HEK293 (cell line): Measurements from ENCODE around the gene GPS1.
A peak's percentile ranks its signal among the peaks of the same experiment; 100 is the strongest.

ENCODE experiments used
- CTCF ChIA-PET: fragments of 350-600 bp; formaldehyde crosslinking; extraction: SDS; loops from one replicate; lab custom pipeline; 2021; ENCODE audit warnings: antibody characterized with exemption; lab: Yijun Ruan, JAX
- POLR2A ChIA-PET: fragments of 300-600 bp; formaldehyde crosslinking; extraction: SDS; loops from one replicate; lab custom pipeline; 2020; ENCODE audit warnings: antibody characterized with exemption, inconsistent platforms; lab: Yijun Ruan, JAX
- H3K27ac ChIP-seq: fragments of 200-500 bp; sonication (Bioruptor generic); 2 replicates; pipeline ENCODE4 v1.5.1; 2014; ENCODE audit warnings: low read depth, low read length, control low read depth, inconsistent platforms; ENCODE audit errors: extremely low read depth
- H3K36me3 ChIP-seq, 2 experiments: fragments of 200-500 bp in 1 of 2; sonication (Bioruptor generic) in 1 of 2; 1 replicate in 1 of 2; 2 replicates in 1 of 2; pipeline ENCODE4 v1.5.1; 2014 to 2017; ENCODE audit warnings: inconsistent platforms in 2 of 2, low read length in 2 of 2; ENCODE audit not compliant: control insufficient read depth in 2 of 2, insufficient read depth in 1 of 2
- H3K4me1 ChIP-seq: fragments of 200-500 bp; sonication (Bioruptor generic); 2 replicates; pipeline ENCODE4 v1.5.1; 2014; ENCODE audit warnings: mild to moderate bottlenecking, low read length, inconsistent platforms; ENCODE audit not compliant: control insufficient read depth, insufficient read depth
- H3K4me3 ChIP-seq: 2 replicates; pipeline ENCODE4 v1.5.1; 2011; ENCODE audit warnings: low read depth, mild to moderate bottlenecking, control low read depth, low read length, moderate library complexity
- H3K9me3 ChIP-seq: fragments of 200-500 bp; sonication (Bioruptor generic); 2 replicates; pipeline ENCODE4 v1.5.1; 2014; ENCODE audit warnings: low read depth, low read length, inconsistent platforms; ENCODE audit not compliant: control insufficient read depth, insufficient read depth
- BCL11A ChIP-seq: fragments of 450-650 bp; formaldehyde crosslinking; IDR thresholded peaks from 2 replicates; pipeline ENCODE4 v1.5.1; 2016; ENCODE audit warnings: low read depth, missing biosample characterization, missing genetic modification characterization
- BCL11B ChIP-seq: fragments of 450-650 bp; formaldehyde crosslinking; IDR thresholded peaks from 2 replicates; pipeline ENCODE4 v1.5.1; 2016; ENCODE audit warnings: low read depth, missing biosample characterization, missing genetic modification characterization
- BCL6B ChIP-seq: fragments of 450-650 bp; formaldehyde crosslinking; IDR thresholded peaks from 2 replicates; pipeline ENCODE4 v1.5.1; 2017; ENCODE audit warnings: missing biosample characterization, missing genetic modification characterization
- EGR2 ChIP-seq: fragments of 450-650 bp; formaldehyde crosslinking; IDR thresholded peaks from 2 replicates; pipeline ENCODE4 v1.5.1; 2016; ENCODE audit warnings: low read depth, missing biosample characterization, missing genetic modification characterization
- GLIS1 ChIP-seq: fragments of 450-650 bp; formaldehyde crosslinking; IDR thresholded peaks from 2 replicates; pipeline ENCODE4 v1.5.1; 2016; ENCODE audit warnings: missing biosample characterization, missing genetic modification characterization
- IKZF3 ChIP-seq: fragments of 450-650 bp; IDR thresholded peaks from 2 replicates; pipeline ENCODE4 v1.5.0; 2018; ENCODE audit warnings: missing biosample characterization, mild to moderate bottlenecking, missing genetic modification characterization, moderate library complexity
- KLF10 ChIP-seq: fragments of 450-650 bp; IDR thresholded peaks from 2 replicates; pipeline ENCODE4 v1.5.1; 2018; ENCODE audit warnings: missing biosample characterization, mild to moderate bottlenecking, missing genetic modification characterization
- KLF8 ChIP-seq: fragments of 450-650 bp; formaldehyde crosslinking; IDR thresholded peaks from 2 replicates; pipeline ENCODE4 v1.5.1; 2016; ENCODE audit warnings: missing biosample characterization, missing genetic modification characterization
- MEIS1 ChIP-seq: sonication (generic); formaldehyde crosslinking; IDR thresholded peaks from 2 replicates; pipeline ENCODE4 v1.8.1; 2022; ENCODE audit warnings: missing genetic modification reagents, mild to moderate bottlenecking, borderline replicate concordance
- SP3 ChIP-seq: fragments of 450-650 bp; formaldehyde crosslinking; IDR thresholded peaks from 2 replicates; pipeline ENCODE4 v1.5.1; 2016; ENCODE audit warnings: missing biosample characterization, missing genetic modification characterization
- WT1 ChIP-seq: fragments of 450-650 bp; formaldehyde crosslinking; IDR thresholded peaks from 2 replicates; pipeline ENCODE4 v1.5.1; 2016; ENCODE audit warnings: missing biosample characterization, missing genetic modification characterization
- ZBTB21 ChIP-seq: fragments of 450-650 bp; formaldehyde crosslinking; IDR thresholded peaks from 2 replicates; pipeline ENCODE4 v1.5.1; 2017; ENCODE audit warnings: missing biosample characterization, missing genetic modification characterization
- ZEB2 ChIP-seq: fragments of 450-650 bp; formaldehyde crosslinking; IDR thresholded peaks from 2 replicates; pipeline ENCODE4 v1.5.1; 2016; ENCODE audit warnings: missing biosample characterization, missing genetic modification characterization
- ZFHX2 ChIP-seq: fragments of 450-650 bp; formaldehyde crosslinking; conservative IDR thresholded peaks from 2 replicates; pipeline ENCODE4 v1.5.1; 2016; ENCODE audit warnings: missing biosample characterization, missing genetic modification characterization
- ZFP37 ChIP-seq: fragments of 450-650 bp; formaldehyde crosslinking; IDR thresholded peaks from 2 replicates; pipeline ENCODE4 v1.5.1; 2016; ENCODE audit warnings: missing biosample characterization, missing genetic modification characterization
- ZIC2 ChIP-seq: fragments of 450-650 bp; formaldehyde crosslinking; IDR thresholded peaks from 2 replicates; pipeline ENCODE4 v1.5.1; 2016; ENCODE audit warnings: missing biosample characterization, missing genetic modification characterization
- ZNF114 ChIP-seq: fragments of 450-650 bp; formaldehyde crosslinking; IDR thresholded peaks from 2 replicates; pipeline ENCODE4 v1.5.0; 2017; ENCODE audit warnings: missing biosample characterization, missing genetic modification characterization
- ZNF274 ChIP-seq, 2 experiments: fragments of 200-500 bp in 1 of 2; fragments of 450-650 bp in 1 of 2; sonication (Bioruptor generic) in 1 of 2; formaldehyde crosslinking in 1 of 2; IDR thresholded peaks; 2 replicates each; pipeline versions ENCODE4 v1.5.1 to v1.6.1; 2014 to 2016; ENCODE audit warnings: borderline replicate concordance in 1 of 2, inconsistent platforms in 1 of 2, low read length in 1 of 2, missing biosample characterization in 1 of 2, missing genetic modification characterization in 1 of 2
- ZNF341 ChIP-seq: fragments of 450-650 bp; formaldehyde crosslinking; IDR thresholded peaks from 2 replicates; pipeline ENCODE4; 2016; ENCODE audit warnings: low read depth, missing biosample characterization, missing genetic modification characterization
- ZNF391 ChIP-seq: fragments of 450-650 bp; formaldehyde crosslinking; IDR thresholded peaks from 2 replicates; pipeline ENCODE4 v1.5.1; 2016; ENCODE audit warnings: low read depth, missing biosample characterization, missing genetic modification characterization, borderline replicate concordance
- ZNF398 ChIP-seq: fragments of 450-650 bp; formaldehyde crosslinking; IDR thresholded peaks from 2 replicates; pipeline ENCODE4 v1.5.1; 2017; ENCODE audit warnings: missing biosample characterization, missing genetic modification characterization
- ZNF449 ChIP-seq: fragments of 450-650 bp; formaldehyde crosslinking; IDR thresholded peaks from 2 replicates; pipeline ENCODE4 v1.5.1; 2017; ENCODE audit warnings: missing biosample characterization, mild to moderate bottlenecking, missing genetic modification characterization, moderate library complexity
- ZNF544 ChIP-seq: fragments of 450-650 bp; formaldehyde crosslinking; IDR thresholded peaks from 2 replicates; pipeline ENCODE4 v1.5.0; 2017; ENCODE audit warnings: missing biosample characterization, missing genetic modification characterization
- ZNF560 ChIP-seq: fragments of 450-650 bp; formaldehyde crosslinking; IDR thresholded peaks from 2 replicates; pipeline ENCODE4 v1.5.1; 2017; ENCODE audit warnings: missing biosample characterization, missing genetic modification characterization, borderline replicate concordance
- ZNF571 ChIP-seq: fragments of 450-650 bp; formaldehyde crosslinking; IDR thresholded peaks from 2 replicates; pipeline ENCODE4 v1.5.0; 2017; ENCODE audit warnings: missing biosample characterization, missing genetic modification characterization
- ZNF596 ChIP-seq: fragments of 450-650 bp; IDR thresholded peaks from 2 replicates; pipeline ENCODE4 v1.5.0; 2018; ENCODE audit warnings: missing biosample characterization, mild to moderate bottlenecking, missing genetic modification characterization, moderate library complexity
- ZNF623 ChIP-seq: fragments of 450-650 bp; formaldehyde crosslinking; IDR thresholded peaks from 2 replicates; pipeline ENCODE4 v1.5.1; 2016; ENCODE audit warnings: missing biosample characterization, missing genetic modification characterization
- ZNF629 ChIP-seq: fragments of 450-650 bp; formaldehyde crosslinking; IDR thresholded peaks from 2 replicates; pipeline ENCODE4 v1.5.1; 2017; ENCODE audit warnings: missing biosample characterization, missing genetic modification characterization
- ZSCAN30 ChIP-seq: fragments of 450-650 bp; IDR thresholded peaks from 2 replicates; pipeline ENCODE4 v1.5.1; 2018; ENCODE audit warnings: missing biosample characterization, mild to moderate bottlenecking, missing genetic modification characterization, moderate library complexity
- TF ChIP-seq, protein P1 (sequence below): fragments of 450-650 bp; formaldehyde crosslinking; optimal IDR thresholded peaks from 2 replicates; pipeline ENCODE3; 2016; ENCODE audit warnings: missing biosample characterization, mild to moderate bottlenecking, missing genetic modification characterization

The GPS1 gene

GRCh38 chr17:82097184-82097918 lies 45.7 kb downstream of the GPS1 start (continued):
- 0 out of 2 replicates have a peak, but pooled peaks have one; percentile 6 for TF ChIP-seq ZNF398 (tag by site-specific recombination)
- peak; percentile 28; the same call in 1 of the 2 replicates for TF ChIP-seq KLF10 (tag by site-specific recombination)
- 0 out of 2 replicates have a peak, but pooled peaks have one; percentile 49 for TF ChIP-seq ZFP37 (tag by site-specific recombination)
- TF ChIP-seq ZNF114 (tag by site-specific recombination): no peak
- peak; percentile 31 for TF ChIP-seq ZEB2 (tag by site-specific recombination)
- no peak for TF ChIP-seq ZNF560 (tag by site-specific recombination)
- no peak for TF ChIP-seq ZNF623 (tag by site-specific recombination)
- TF ChIP-seq ZFHX2 (tag by site-specific recombination): peak; percentile 86
- TF ChIP-seq WT1: 0 out of 2 replicates have a peak, but pooled peaks have one; percentile 33
- TF ChIP-seq ZNF341 (tag by site-specific recombination): peak; percentile 37; the same call in 1 of the 2 replicates
- TF ChIP-seq ZNF629 (tag by site-specific recombination): no peak
- TF ChIP-seq ZNF274 (IDR thresholded peaks at IDR 0.05; ENCODE audit: low read length): no peak
- TF ChIP-seq ZNF274 (tag by site-specific recombination; IDR thresholded peaks at IDR 0.05; ENCODE audit: borderline replicate concordance): no peak
- TF ChIP-seq SP3: peak; percentile 83
- peak; percentile 72; the same call in 1 of the 2 replicates for TF ChIP-seq EGR2 (tag by site-specific recombination)
- peak; percentile 36; the same call in 1 of the 2 replicates for TF ChIP-seq KLF8 (tag by site-specific recombination)
- peak; percentile 96 for TF ChIP-seq GLIS1 (tag by site-specific recombination)

DNA sequence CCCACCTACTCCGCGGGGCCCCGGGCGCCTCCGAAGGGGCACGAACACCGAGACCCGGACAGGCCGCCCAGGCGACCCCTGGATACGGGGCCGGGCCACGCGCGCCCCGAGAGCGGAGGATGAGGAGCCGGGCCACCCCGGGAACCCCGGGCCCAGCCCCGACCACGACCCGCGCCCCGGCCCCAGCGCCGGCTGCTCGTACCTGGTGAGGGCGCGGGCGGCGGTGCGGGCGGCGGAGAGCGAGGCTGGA lies 46.1 kb downstream of the GPS1 start:
- POLR2A ChIA-PET: interaction anchor here (0.6 to 3.9 kb wide), 10 partner anchors 9 to 265 kb away, joined by 3 to 18 read pairs (median 5); partner anchors contain the start of genes CENPX, DCXR, GPS1 and LRRC45
- Histone ChIP-seq H3K27ac (peak overlapping the region; percentile 99), H3K36me3 (peaks cover 9 to 40% of the 10 kb centered on the region in 2 experiments; a peak in 2 of 3 replicates), H3K9me3 (no peaks in the 10 kb centered on the region), H3K4me3 (peak overlapping the region; percentile 84), H3K4me1 (0 out of 2 replicates have a peak, but pooled peaks cover 7% of the 10 kb centered on the region)
- CTCF ChIA-PET: interaction anchor here (0.9 kb wide), 1 partner anchor 60 kb away, joined by 4 read pairs; the partner anchor contains the start of gene DCXR
- TF ChIP-seq ZNF571 (tag by site-specific recombination) (no peak), BCL6B (tag by site-specific recombination) (no peak), MEIS1 (CRISPR knock-in tag) (no peak), ZNF391 (tag by site-specific recombination) (no peak), ZSCAN30 (tag by site-specific recombination) (no peak), IKZF3 (tag by site-specific recombination) (peak; percentile 18; the same call in 1 of the 2 replicates), ZIC2 (tag by site-specific recombination) (no peak), BCL11B (tag by site-specific recombination) (no peak), ZNF544 (tag by site-specific recombination) (no peak), ZNF596 (0 out of 2 replicates have a peak, but pooled peaks have one; percentile 63), ZNF449 (no peak), BCL11A (no peak), ZBTB21 (tag by site-specific recombination) (no peak), ZNF114 (tag by site-specific recombination) (no peak)
- TF ChIP-seq, protein P1, sequence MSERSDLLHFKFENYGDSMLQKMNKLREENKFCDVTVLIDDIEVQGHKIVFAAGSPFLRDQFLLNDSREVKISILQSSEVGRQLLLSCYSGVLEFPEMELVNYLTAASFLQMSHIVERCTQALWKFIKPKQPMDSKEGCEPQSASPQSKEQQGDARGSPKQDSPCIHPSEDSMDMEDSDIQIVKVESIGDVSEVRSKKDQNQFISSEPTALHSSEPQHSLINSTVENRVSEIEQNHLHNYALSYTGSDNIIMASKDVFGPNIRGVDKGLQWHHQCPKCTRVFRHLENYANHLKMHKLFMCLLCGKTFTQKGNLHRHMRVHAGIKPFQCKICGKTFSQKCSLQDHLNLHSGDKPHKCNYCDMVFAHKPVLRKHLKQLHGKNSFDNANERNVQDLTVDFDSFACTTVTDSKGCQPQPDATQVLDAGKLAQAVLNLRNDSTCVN: peak; percentile 24
